ENCODE data around the gene KRTAP4-16.
"Not testable (repeated sequence)": the region's sequence is repeated elsewhere in the genome, so short reads cannot be mapped to it uniquely, and the experiment has no call there.

KRTAP4-16 gene

GRCh38 chr17:41076788-41077187 lies 25.2 kb downstream of the KRTAP4-16 start:
- DNase-seq = no peak

- DNase-seq = no peak
Observed at GRCh38 chr17:41073676-41074075, 28.3 kb downstream of the KRTAP4-16 start.

- DNase-seq = no peak
Observed at GRCh38 chr17:41071606-41072360, 30.2 kb downstream of the KRTAP4-16 start.

GRCh38 chr17:41069031-41069430 lies 33.0 kb downstream of the KRTAP4-16 start:
- no peak for DNase-seq

- no peak for DNase-seq
Observed at GRCh38 chr17:41067281-41067680, 34.7 kb downstream of the KRTAP4-16 start.

- no peak for DNase-seq
Observed at GRCh38 chr17:41065829-41066624, 36.0 kb downstream of the KRTAP4-16 start, which contains the start of gene KRTAP2-4. TSS of gene KRTAP2-4 (minus strand) at chr17:41065879. CDS start at chr17:41065845, 34 bp downstream.

- DNase-seq = not testable (repeated sequence)
Observed at GRCh38 chr17:41065016-41065689, 36.9 kb downstream of the KRTAP4-16 start.

- DNase-seq = no peak
Observed at GRCh38 chr17:41064301-41064700, 37.7 kb downstream of the KRTAP4-16 start.

GRCh38 chr17:41063449-41063848 lies 38.6 kb downstream of the KRTAP4-16 start:
- no peak for DNase-seq

- no peak for DNase-seq
Observed at GRCh38 chr17:41061964-41062363, 40.0 kb downstream of the KRTAP4-16 start.

- DNase-seq = no peak
Observed at GRCh38 chr17:41060052-41060604, 41.9 kb downstream of the KRTAP4-16 start, which contains the start of gene KRTAP2-3. TSS of gene KRTAP2-3 (minus strand) at chr17:41060114. CDS start at chr17:41060050, 64 bp downstream.

- not testable (repeated sequence) for DNase-seq
Observed at GRCh38 chr17:41059276-41060051, 42.5 kb downstream of the KRTAP4-16 start.

- no peak for DNase-seq
Observed at GRCh38 chr17:41058741-41059140, 43.3 kb downstream of the KRTAP4-16 start.

GRCh38 chr17:41057547-41057946 lies 44.5 kb downstream of the KRTAP4-16 start:
- no peak for DNase-seq

- not testable (repeated sequence) for DNase-seq
Observed at GRCh38 chr17:41055130-41055529, 46.9 kb downstream of the KRTAP4-16 start, which contains the start of gene KRTAP2-2. TSS of gene KRTAP2-2 (minus strand) at chr17:41055230. CDS start at chr17:41055211, 19 bp downstream.

- DNase-seq = not testable (repeated sequence)
Observed at GRCh38 chr17:41054556-41054955, 47.5 kb downstream of the KRTAP4-16 start.

- no peak for DNase-seq
Observed at GRCh38 chr17:41054025-41054424, 48.0 kb downstream of the KRTAP4-16 start.

- DNase-seq = no peak
Observed at GRCh38 chr17:41052566-41052965, 49.4 kb downstream of the KRTAP4-16 start.
